KMS-11 (cell line): Measurements from ENCODE around the gene LRRC37B.
"Not testable (repeated sequence)": the region's sequence is repeated elsewhere in the genome, so short reads cannot be mapped to it uniquely, and the experiment has no call there.

Experiments used
- H2AFZ ChIP-seq: fragments of 200-600 bp; sonication (generic); 2 replicates; pipeline ENCODE4 v1.6.1; 2016; ENCODE audit warnings: antibody characterized with exemption, mixed run types, low read depth
- H3K27ac ChIP-seq: fragments of 200-600 bp; sonication (generic); 2 replicates; pipeline ENCODE4 v1.6.1; 2016; ENCODE audit warnings: mild to moderate bottlenecking, mixed run types
- H3K27me3 ChIP-seq: fragments of 200-600 bp; sonication (generic); 2 replicates; pipeline ENCODE4 v1.6.1; 2017; ENCODE audit warnings: mild to moderate bottlenecking, low read depth, mixed run types, moderate library complexity; ENCODE audit not compliant: insufficient read depth
- H3K36me3 ChIP-seq: fragments of 200-600 bp; sonication (generic); 2 replicates; pipeline ENCODE4 v1.6.1; 2017; ENCODE audit warnings: mild to moderate bottlenecking, mixed run types; ENCODE audit not compliant: insufficient read depth
- H3K4me1 ChIP-seq: fragments of 200-600 bp; sonication (generic); 2 replicates; pipeline ENCODE4 v1.6.1; 2016; ENCODE audit warnings: mild to moderate bottlenecking, low read depth, mixed run types; ENCODE audit not compliant: poor library complexity, severe bottlenecking
- H3K4me2 ChIP-seq: fragments of 200-600 bp; sonication (generic); 2 replicates; pipeline ENCODE4 v1.7.0; 2016; ENCODE audit warnings: mild to moderate bottlenecking, mixed run types
- H3K4me3 ChIP-seq: fragments of 200-600 bp; sonication (generic); IDR thresholded peaks from 2 replicates; pipeline ENCODE4 v1.6.1; 2017; ENCODE audit warnings: low read depth, low read length, mixed read lengths; ENCODE audit not compliant: insufficient read depth
- H3K79me2 ChIP-seq: fragments of 200-600 bp; sonication (generic); 2 replicates; pipeline ENCODE4 v1.6.1; 2016; ENCODE audit warnings: low read depth, mixed run types; ENCODE audit not compliant: insufficient read depth
- H3K9ac ChIP-seq: fragments of 200-600 bp; sonication (generic); 2 replicates; pipeline ENCODE4 v1.6.1; 2016; ENCODE audit warnings: mild to moderate bottlenecking, mixed run types
- H4K20me1 ChIP-seq: fragments of 200-600 bp; sonication (generic); 2 replicates; pipeline ENCODE4 v1.6.1; 2016; ENCODE audit warnings: mild to moderate bottlenecking, mixed run types; ENCODE audit not compliant: insufficient read depth

Gene LRRC37B

GRCh38 chr17:32047663-32048062, 40.5 kb downstream of the LRRC37B start:
- not testable (repeated sequence) for H3K4me2 ChIP-seq, H3K79me2 ChIP-seq, H3K27me3 ChIP-seq, H3K27ac ChIP-seq, H3K4me3 ChIP-seq, H3K36me3 ChIP-seq, H4K20me1 ChIP-seq, H2AFZ ChIP-seq, H3K4me1 ChIP-seq, H3K9ac ChIP-seq

GRCh38 chr17:32054985-32055384, 47.8 kb downstream of the LRRC37B start:
- H3K9ac ChIP-seq, H3K4me2 ChIP-seq, H2AFZ ChIP-seq, H4K20me1 ChIP-seq, H3K36me3 ChIP-seq, H3K4me1 ChIP-seq, H3K27me3 ChIP-seq, H3K27ac ChIP-seq, H3K79me2 ChIP-seq, H3K4me3 ChIP-seq: not testable (repeated sequence)

- not testable (repeated sequence) for H3K27ac ChIP-seq, H3K4me2 ChIP-seq, H3K79me2 ChIP-seq, H2AFZ ChIP-seq, H3K4me1 ChIP-seq, H3K4me3 ChIP-seq, H3K27me3 ChIP-seq, H3K36me3 ChIP-seq, H3K9ac ChIP-seq, H4K20me1 ChIP-seq
Measured at GRCh38 chr17:32055425-32055824, 48.2 kb downstream of the LRRC37B start.

- not testable (repeated sequence) for H3K27ac ChIP-seq, H3K79me2 ChIP-seq, H3K36me3 ChIP-seq, H4K20me1 ChIP-seq, H2AFZ ChIP-seq, H3K9ac ChIP-seq, H3K4me2 ChIP-seq, H3K4me1 ChIP-seq, H3K27me3 ChIP-seq, H3K4me3 ChIP-seq
Measured at GRCh38 chr17:32056500-32056899, 49.3 kb downstream of the LRRC37B start.

- H2AFZ ChIP-seq, H3K27ac ChIP-seq, H3K27me3 ChIP-seq, H3K4me1 ChIP-seq, H3K4me2 ChIP-seq, H3K79me2 ChIP-seq, H4K20me1 ChIP-seq, H3K9ac ChIP-seq, H3K36me3 ChIP-seq, H3K4me3 ChIP-seq: not testable (repeated sequence)
Measured at GRCh38 chr17:32057460-32058105, 50.4 kb downstream of the LRRC37B start.

- not testable (repeated sequence) for H3K27me3 ChIP-seq, H3K27ac ChIP-seq, H3K4me2 ChIP-seq, H2AFZ ChIP-seq, H3K4me3 ChIP-seq, H4K20me1 ChIP-seq, H3K36me3 ChIP-seq, H3K79me2 ChIP-seq, H3K9ac ChIP-seq, H3K4me1 ChIP-seq
Measured at GRCh38 chr17:32060695-32061094, 53.5 kb downstream of the LRRC37B start.

GRCh38 chr17:32061840-32062239, 54.7 kb downstream of the LRRC37B start:
- H3K4me1 ChIP-seq, H3K79me2 ChIP-seq, H3K4me2 ChIP-seq, H2AFZ ChIP-seq, H3K27ac ChIP-seq, H3K4me3 ChIP-seq, H3K36me3 ChIP-seq, H4K20me1 ChIP-seq, H3K9ac ChIP-seq, H3K27me3 ChIP-seq: not testable (repeated sequence)

GRCh38 chr17:32064091-32064490, 56.9 kb downstream of the LRRC37B start:
- not testable (repeated sequence) for H3K79me2 ChIP-seq

GRCh38 chr17:32066123-32066680, 59.0 kb downstream of the LRRC37B start:
- H3K27me3 ChIP-seq, H3K4me3 ChIP-seq, H3K36me3 ChIP-seq, H3K27ac ChIP-seq, H3K4me2 ChIP-seq, H2AFZ ChIP-seq, H4K20me1 ChIP-seq, H3K4me1 ChIP-seq, H3K79me2 ChIP-seq, H3K9ac ChIP-seq: not testable (repeated sequence)

More at GRCh38 chr17:32064091-32064490, 56.9 kb downstream of the LRRC37B start:
- H3K9ac ChIP-seq, H3K4me1 ChIP-seq, H3K27ac ChIP-seq, H3K4me2 ChIP-seq, H3K4me3 ChIP-seq, H4K20me1 ChIP-seq, H3K27me3 ChIP-seq, H2AFZ ChIP-seq, H3K36me3 ChIP-seq: not testable (repeated sequence)
